K562 (cell line): Measurements from ENCODE around the gene SLC25A45. TPM values are rescaled to one million over a fixed set of nuclear protein-coding genes. Genes with fewer than 3 reads are reported as not detected.

Source experiments
- AFF4 ChIP-seq: sonication (generic); formaldehyde crosslinking; IDR thresholded peaks from 2 replicates; pipeline ENCODE4 v1.8.0; 2023; ENCODE audit warnings: mild to moderate bottlenecking, missing genetic modification reagents
- ARID2 ChIP-seq: fragments of 450-650 bp; IDR thresholded peaks from 2 replicates; pipeline ENCODE4 v1.6.1; 2017; ENCODE audit warnings: antibody characterized with exemption, mild to moderate bottlenecking
- CHD4 ChIP-seq: fragments of 200-600 bp; sonication (generic); IDR thresholded peaks from 3 replicates; pipeline ENCODE4 v1.6.1; 2012; ENCODE audit warnings: low read depth, mild to moderate bottlenecking, mixed read lengths, low read length, inconsistent platforms; ENCODE audit not compliant: insufficient read depth, insufficient replicate concordance, poor library complexity, severe bottlenecking
- DDX20 ChIP-seq: fragments of 450-650 bp; IDR thresholded peaks from 2 replicates; pipeline ENCODE4 v1.6.1; 2016; ENCODE audit warnings: missing genetic modification characterization, low read depth, mild to moderate bottlenecking, missing compliant biosample characterization, moderate library complexity
- DIDO1 ChIP-seq: fragments of 450-650 bp; IDR thresholded peaks from 2 replicates; pipeline ENCODE4 v1.6.1; 2016; ENCODE audit warnings: low read depth, missing biosample characterization, missing genetic modification characterization
- EGR1 ChIP-seq: fragments of 450-650 bp; conservative IDR thresholded peaks from 2 replicates; pipeline ENCODE4 v1.6.1; 2017; ENCODE audit warnings: mild to moderate bottlenecking
- FOXA3 ChIP-seq, 2 experiments: fragments of 450-650 bp in 1 of 2; sonication (generic) in 1 of 2; formaldehyde crosslinking; IDR thresholded peaks in 1 of 2; conservative IDR thresholded peaks in 1 of 2; 2 replicates each; pipeline versions ENCODE4 v1.4.0 to v1.8.0; 2020 to 2022; ENCODE audit warnings: mild to moderate bottlenecking in 2 of 2, missing genetic modification reagents in 1 of 2
- HMG20A ChIP-seq: fragments of 450-650 bp; formaldehyde crosslinking; conservative IDR thresholded peaks from 2 replicates; pipeline ENCODE4 v1.4.0; 2020; ENCODE audit warnings: mild to moderate bottlenecking, mixed read lengths
- PHTF2 ChIP-seq: fragments of 250-450 bp; sonication (Bioruptor Pico); IDR thresholded peaks from 2 replicates; pipeline ENCODE4 v1.5.0; 2021; ENCODE audit warnings: mild to moderate bottlenecking
- RFX5 ChIP-seq: IDR thresholded peaks from 2 replicates; pipeline ENCODE4 v1.6.1; 2011; ENCODE audit warnings: low read depth, mild to moderate bottlenecking, improper control_type of control experiment, low read length
- RREB1 ChIP-seq: fragments of 250-450 bp; sonication (Bioruptor Pico); IDR thresholded peaks from 2 replicates; pipeline ENCODE4 v1.4.0; 2020
- YBX1 ChIP-seq: fragments of 450-650 bp; IDR thresholded peaks from 2 replicates; pipeline ENCODE4 v1.7.1; 2016; ENCODE audit warnings: mild to moderate bottlenecking
- ZNF175 ChIP-seq: fragments of 200-800 bp; sonication (Bioruptor generic); IDR thresholded peaks from 2 replicates; pipeline ENCODE4 v1.6.1; 2016; ENCODE audit warnings: low read depth, mild to moderate bottlenecking, missing genetic modification characterization, missing compliant biosample characterization
- polyA plus RNA-seq, 8 experiments: library from polyadenylated mRNA; depleted of rRNA in 4 of 8; stranded (reverse) in 5 of 8; unstranded in 3 of 8; fragments of >200 nt; fragmentation: Nextera tagmentation in 2 of 8; fragmentation: Illumina TruSeq in 1 of 8; extraction: Ambion mirVana in 2 of 8; extraction: Trizol in 1 of 8; gene quantifications; 2 replicates each; pipeline versions ENCODE4 v1.2.1 to v1.2.3, GENCODE V29; 2011 to 2014; ENCODE audit warnings: inconsistent platforms in 1 of 8, missing spikeins in 1 of 8
- total RNA-seq, 7 experiments: library from RNA; depleted of rRNA in 6 of 7; stranded (reverse); fragments of >200 nt in 6 of 7; fragmentation: Illumina TruSeq in 2 of 7; extraction: Trizol in 2 of 7; gene quantifications; 2 replicates each; pipeline versions ENCODE4 v1.2.1 to v1.2.3, GENCODE V29; 2011 to 2021; ENCODE audit warnings: low replicate concordance in 1 of 7
- TF ChIP-seq, protein P1 (sequence below): sonication (generic); formaldehyde crosslinking; IDR thresholded peaks from 2 replicates; pipeline ENCODE4 v1.8.1; 2023; ENCODE audit warnings: mild to moderate bottlenecking, missing genetic modification reagents
- TF ChIP-seq, protein P2 (sequence below): fragments of 250-450 bp; sonication (Bioruptor Pico); IDR thresholded peaks from 2 replicates; pipeline ENCODE4 v1.5.1; 2021; ENCODE audit warnings: mild to moderate bottlenecking

SLC25A45 gene
- total and polyA plus RNA-seq, 9 of the 15 experiments (the other 6 are each of a cell fraction or from before 2014, with no cell fraction given) = 0.15 to 2.3 (median 0.68) TPM

- TF ChIP-seq, protein P1, sequence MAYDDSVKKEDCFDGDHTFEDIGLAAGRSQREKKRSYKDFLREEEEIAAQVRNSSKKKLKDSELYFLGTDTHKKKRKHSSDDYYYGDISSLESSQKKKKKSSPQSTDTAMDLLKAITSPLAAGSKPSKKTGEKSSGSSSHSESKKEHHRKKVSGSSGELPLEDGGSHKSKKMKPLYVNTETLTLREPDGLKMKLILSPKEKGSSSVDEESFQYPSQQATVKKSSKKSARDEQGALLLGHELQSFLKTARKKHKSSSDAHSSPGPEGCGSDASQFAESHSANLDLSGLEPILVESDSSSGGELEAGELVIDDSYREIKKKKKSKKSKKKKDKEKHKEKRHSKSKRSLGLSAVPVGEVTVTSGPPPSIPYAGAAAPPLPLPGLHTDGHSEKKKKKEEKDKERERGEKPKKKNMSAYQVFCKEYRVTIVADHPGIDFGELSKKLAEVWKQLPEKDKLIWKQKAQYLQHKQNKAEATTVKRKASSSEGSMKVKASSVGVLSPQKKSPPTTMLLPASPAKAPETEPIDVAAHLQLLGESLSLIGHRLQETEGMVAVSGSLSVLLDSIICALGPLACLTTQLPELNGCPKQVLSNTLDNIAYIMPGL (CRISPR knock-in tag) = no peak
- no peak for TF ChIP-seq AFF4 (CRISPR knock-in tag)
- TF ChIP-seq ZNF175 (CRISPR knock-in tag) = no peak
- TF ChIP-seq, protein P2, sequence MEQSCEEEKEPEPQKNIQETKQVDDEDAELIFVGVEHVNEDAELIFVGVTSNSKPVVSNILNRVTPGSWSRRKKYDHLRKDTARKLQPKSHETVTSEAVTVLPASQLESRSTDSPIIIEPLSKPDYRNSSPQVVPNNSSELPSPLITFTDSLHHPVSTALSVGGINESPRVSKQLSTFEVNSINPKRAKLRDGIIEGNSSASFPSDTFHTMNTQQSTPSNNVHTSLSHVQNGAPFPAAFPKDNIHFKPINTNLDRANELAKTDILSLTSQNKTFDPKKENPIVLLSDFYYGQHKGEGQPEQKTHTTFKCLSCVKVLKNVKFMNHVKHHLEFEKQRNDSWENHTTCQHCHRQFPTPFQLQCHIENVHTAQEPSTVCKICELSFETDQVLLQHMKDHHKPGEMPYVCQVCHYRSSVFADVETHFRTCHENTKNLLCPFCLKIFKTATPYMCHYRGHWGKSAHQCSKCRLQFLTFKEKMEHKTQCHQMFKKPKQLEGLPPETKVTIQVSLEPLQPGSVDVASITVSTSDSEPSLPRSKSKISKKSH = no peak
- TF ChIP-seq FOXA3 (CRISPR knock-in tag; conservative IDR thresholded peaks at IDR 0.05 in 1 of 2, IDR thresholded peaks at IDR 0.05 in 1 of 2) = no peak
- TF ChIP-seq YBX1 = no peak
- no peak for TF ChIP-seq ARID2
- no peak for TF ChIP-seq CHD4
- TF ChIP-seq DIDO1 = no peak
- TF ChIP-seq PHTF2 (CRISPR knock-in tag) = no peak
- no peak for TF ChIP-seq EGR1
- TF ChIP-seq DDX20 (tag) = no peak
- no peak for TF ChIP-seq HMG20A (CRISPR knock-in tag)
- no peak for TF ChIP-seq RFX5
- TF ChIP-seq RREB1 (CRISPR knock-in tag) = no peak
Measured at GRCh38 chr11:65382804-65383368, 440 bp upstream of the SLC25A45 start (continued).
